Upper lobe of left lung (tissue), 6 donors: ENCODE results near the gene DOCK10. TPM values are rescaled to one million over a fixed set of nuclear protein-coding genes. Genes with fewer than 3 reads are reported as not detected.

Source experiments
- ATAC-seq, 2 donors: fragments of 200-7000 bp; cut with Tn5 transposase; one replicate each; pipeline ENCODE4 v1.9.1; 2022; ENCODE audit warnings: mild to moderate bottlenecking in 2 of 2, moderate library complexity in 2 of 2; ENCODE audit not compliant: low FRiP score in 2 of 2
- DNase-seq, 2 donors: peaks; one replicate each; pipeline ENCODE4 v3.0.0-alpha.2; 2019 to 2020
- H3K27ac ChIP-seq, 4 donors: fragments of 200-600 bp; sonication (generic); one replicate each; pipeline ENCODE4 v1.5.1; 2016 to 2019
- H3K27me3 ChIP-seq, 4 donors: fragments of 200-600 bp; sonication (generic); one replicate each; pipeline ENCODE4 v1.5.1; 2017 to 2019
- H3K36me3 ChIP-seq, 4 donors: fragments of 200-600 bp; sonication (generic); one replicate each; pipeline ENCODE4 v1.5.1; 2016 to 2019
- H3K4me1 ChIP-seq, 4 donors: fragments of 200-600 bp; sonication (generic); one replicate each; pipeline ENCODE4 v1.5.1; 2018 to 2019
- H3K4me3 ChIP-seq, 4 donors: fragments of 200-600 bp; sonication (generic); one replicate each; pipeline ENCODE4 v1.5.1; 2017 to 2019; ENCODE audit warnings: mild to moderate bottlenecking in 2 of 4, moderate library complexity in 1 of 4
- H3K9me3 ChIP-seq, 4 donors: fragments of 200-600 bp; sonication (generic); one replicate each; pipeline ENCODE4 v1.5.1; 2018 to 2019
- EP300 ChIP-seq, 4 donors: sonication (generic); formaldehyde crosslinking; IDR thresholded peaks; one replicate each; pipeline ENCODE4 v1.5.1; 2017; ENCODE audit warnings: antibody characterized with exemption in 4 of 4, control low read depth in 2 of 4
- POLR2A ChIP-seq, 4 donors: fragments of 450-650 bp; IDR thresholded peaks; one replicate each; pipeline ENCODE4 v1.5.1; 2016 to 2017; ENCODE audit warnings: antibody characterized with exemption in 4 of 4, mild to moderate bottlenecking in 2 of 4
- POLR2AphosphoS5 ChIP-seq, 2 donors: sonication (generic); formaldehyde crosslinking; IDR thresholded peaks; one replicate each; pipeline ENCODE4 v1.5.1; 2017; ENCODE audit warnings: antibody characterized with exemption in 2 of 2
- WGBS, 2 donors: methylation state at CpG; one replicate each; pipeline ENCODE4 v1.1.5; 2017 to 2018; 5-methylcytosine and 5-hydroxymethylcytosine counted together
- total RNA-seq, 6 donors: library from RNA; depleted of rRNA in 4 of 6; stranded (reverse); fragments of >200 nt in 4 of 6; gene quantifications; one replicate each; pipeline versions ENCODE4 v1.1.0 to v1.2.1, GENCODE V29; 2016 to 2021
- TF ChIP-seq, protein P1 (sequence below), 6 experiments: fragments of 450-650 bp in 4 of 6; fragments of 200-600 bp in 2 of 6; sonication (generic) in 2 of 6; IDR thresholded peaks; one replicate each; pipeline ENCODE4 v1.5.1; 2016 to 2019; ENCODE audit warnings: antibody characterized with exemption in 6 of 6
- donor health status: DM: no; HTN: no; CAD: no; lungs with moderate emphysema.
- donor health status: DM: no; HTN: yes; CAD: no; lungs with severe emphysema.

Gene DOCK10
- total RNA-seq, 6 donors from 2014 or later, result 17.6 to 127 (median 39.9) TPM

DNA sequence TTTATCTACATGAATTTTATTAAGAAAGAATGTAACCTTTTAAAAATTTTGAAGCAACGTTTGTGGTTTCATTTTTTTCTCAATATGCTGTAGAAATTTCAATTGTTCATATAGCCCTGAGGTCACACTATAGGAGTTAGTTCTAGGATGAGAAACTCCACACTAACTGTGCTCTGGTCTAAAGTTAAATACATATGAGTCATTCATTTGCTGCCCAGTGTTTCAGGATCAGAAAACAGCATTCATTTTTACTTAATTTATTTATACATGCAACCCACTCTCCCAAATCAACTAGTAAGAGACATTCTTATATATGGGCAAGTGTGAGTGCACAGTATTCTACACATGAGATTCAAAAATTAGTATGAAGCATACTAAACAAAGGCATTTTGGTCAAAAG lies 137.9 kb downstream of the DOCK10 start:
- Histone ChIP-seq H3K27me3 (no peaks in the 10 kb centered on the region), H3K36me3 (no peaks in the 10 kb centered on the region), H3K27ac (no peak overlapping the region), H3K9me3 (no peaks in the 10 kb centered on the region), H3K4me3 (no peak overlapping the region), H3K4me1 (peaks cover 0 to 1% (median 0%) of the 10 kb centered on the region in 4 donors)
- no peak for DNase-seq
- TF ChIP-seq EP300 (IDR thresholded peaks at IDR 0.05) (no peak), POLR2AphosphoS5 (IDR thresholded peaks at IDR 0.05) (no peak), POLR2A (IDR thresholded peaks at IDR 0.05) (no peak)
- TF ChIP-seq, protein P1, sequence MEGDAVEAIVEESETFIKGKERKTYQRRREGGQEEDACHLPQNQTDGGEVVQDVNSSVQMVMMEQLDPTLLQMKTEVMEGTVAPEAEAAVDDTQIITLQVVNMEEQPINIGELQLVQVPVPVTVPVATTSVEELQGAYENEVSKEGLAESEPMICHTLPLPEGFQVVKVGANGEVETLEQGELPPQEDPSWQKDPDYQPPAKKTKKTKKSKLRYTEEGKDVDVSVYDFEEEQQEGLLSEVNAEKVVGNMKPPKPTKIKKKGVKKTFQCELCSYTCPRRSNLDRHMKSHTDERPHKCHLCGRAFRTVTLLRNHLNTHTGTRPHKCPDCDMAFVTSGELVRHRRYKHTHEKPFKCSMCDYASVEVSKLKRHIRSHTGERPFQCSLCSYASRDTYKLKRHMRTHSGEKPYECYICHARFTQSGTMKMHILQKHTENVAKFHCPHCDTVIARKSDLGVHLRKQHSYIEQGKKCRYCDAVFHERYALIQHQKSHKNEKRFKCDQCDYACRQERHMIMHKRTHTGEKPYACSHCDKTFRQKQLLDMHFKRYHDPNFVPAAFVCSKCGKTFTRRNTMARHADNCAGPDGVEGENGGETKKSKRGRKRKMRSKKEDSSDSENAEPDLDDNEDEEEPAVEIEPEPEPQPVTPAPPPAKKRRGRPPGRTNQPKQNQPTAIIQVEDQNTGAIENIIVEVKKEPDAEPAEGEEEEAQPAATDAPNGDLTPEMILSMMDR (IDR thresholded peaks at IDR 0.05), result no peak
- no peak for ATAC-seq
- WGBS, 2 donors, result 50 to 59% methylated on average over 1 of the region's 1 CpG

DNA sequence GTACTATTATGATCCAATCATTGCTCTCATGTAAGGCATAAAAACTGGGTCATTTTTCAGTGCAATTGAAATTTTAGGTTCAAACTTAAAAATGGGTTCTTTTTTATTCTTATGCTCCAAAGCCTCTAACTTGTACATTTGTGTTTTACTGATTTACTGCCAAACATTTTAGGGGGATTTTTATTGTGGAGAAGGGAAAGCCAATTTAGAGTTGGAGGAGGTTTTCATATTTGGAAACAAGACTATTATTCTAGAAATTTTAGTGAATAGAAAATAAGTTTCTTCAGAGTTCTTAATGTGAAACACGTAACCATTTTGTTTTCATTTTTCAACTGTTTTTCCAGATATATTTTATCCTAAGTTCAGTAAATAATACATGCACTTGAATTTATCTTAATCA lies 138.6 kb downstream of the DOCK10 start:
- TF ChIP-seq, protein P1 (IDR thresholded peaks at IDR 0.05), result no peak
- TF ChIP-seq POLR2AphosphoS5 (IDR thresholded peaks at IDR 0.05) (no peak), EP300 (IDR thresholded peaks at IDR 0.05) (no peak), POLR2A (IDR thresholded peaks at IDR 0.05) (no peak)
- ATAC-seq (no peak), DNase-seq (no peak)
- Histone ChIP-seq H3K4me3 (no peak overlapping the region), H3K36me3 (no peaks in the 10 kb centered on the region), H3K4me1 (no peaks in the 10 kb centered on the region), H3K9me3 (no peaks in the 10 kb centered on the region), H3K27me3 (no peaks in the 10 kb centered on the region), H3K27ac (no peak overlapping the region)
- WGBS, 2 donors, result 91 to 94% methylated on average over 1 of the region's 1 CpG

DNA sequence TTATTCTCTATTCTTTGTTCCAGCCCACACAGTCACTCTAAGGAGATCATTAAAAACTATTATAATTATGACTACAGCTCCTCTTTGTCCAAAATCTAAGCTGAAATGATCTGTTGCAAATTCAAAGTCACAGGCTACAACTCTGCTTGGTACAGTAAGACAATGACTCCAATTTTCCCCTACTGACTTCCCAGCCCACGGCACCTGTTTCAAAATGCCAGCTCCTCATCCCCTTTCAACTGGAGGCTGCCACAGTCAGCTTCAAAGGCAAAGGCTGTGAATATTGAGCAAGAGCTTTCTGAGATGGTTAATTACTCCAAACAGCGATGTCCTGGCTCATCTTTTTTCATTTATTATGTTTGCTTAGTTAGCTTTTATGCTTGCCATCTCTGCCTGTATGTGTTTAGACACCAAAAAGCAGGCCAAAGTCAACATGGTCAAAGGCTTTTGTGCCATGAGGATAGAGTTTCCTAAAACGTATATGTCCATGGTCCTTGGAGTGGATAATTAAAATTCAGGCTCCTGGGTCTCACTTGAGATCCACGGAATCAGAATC lies 141.1 kb downstream of the DOCK10 start:
- H3K36me3 ChIP-seq, result no peaks in the 10 kb centered on the region
- no peaks in the 10 kb centered on the region for H3K27me3 ChIP-seq
- 77 to 82% methylated on average over 4 of the region's 4 CpGs for WGBS, 2 donors
- TF ChIP-seq POLR2A (IDR thresholded peaks at IDR 0.05), result no peak
- TF ChIP-seq POLR2AphosphoS5 (IDR thresholded peaks at IDR 0.05), result no peak
- TF ChIP-seq, protein P1 (IDR thresholded peaks at IDR 0.05), result no peak
- TF ChIP-seq EP300 (IDR thresholded peaks at IDR 0.05), result no peak
- ATAC-seq (no peak), DNase-seq (no peak)
- no peaks in the 10 kb centered on the region for H3K9me3 ChIP-seq
- H3K4me1 ChIP-seq, result no peaks in the 10 kb centered on the region
- no peak overlapping the region for H3K4me3 ChIP-seq
- no peak overlapping the region for H3K27ac ChIP-seq

DNA sequence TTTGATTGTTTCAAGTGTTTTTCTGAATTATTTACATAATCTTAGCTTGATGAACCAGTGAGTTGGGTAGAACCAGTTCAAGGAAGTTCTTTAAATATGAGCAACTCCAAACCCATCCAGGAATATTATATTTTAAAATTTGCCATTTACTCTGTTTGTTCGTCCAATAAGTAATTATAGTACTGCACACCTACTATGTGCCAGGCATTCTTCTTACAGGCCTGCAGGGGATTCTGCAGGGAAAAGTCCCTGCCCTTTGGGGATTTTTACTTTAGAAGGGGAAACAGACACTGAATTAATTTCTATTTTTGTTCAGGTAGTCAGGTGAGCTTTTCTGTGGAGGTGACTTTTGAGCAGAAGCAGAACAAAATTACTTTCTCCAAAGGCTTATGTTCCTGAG lies 146.9 kb downstream of the DOCK10 start:
- TF ChIP-seq EP300 (IDR thresholded peaks at IDR 0.05) (no peak), POLR2A (IDR thresholded peaks at IDR 0.05) (no peak), POLR2AphosphoS5 (IDR thresholded peaks at IDR 0.05) (no peak)
- TF ChIP-seq, protein P1 (IDR thresholded peaks at IDR 0.05), result no peak
- Histone ChIP-seq H3K36me3 (no peaks in the 10 kb centered on the region), H3K27me3 (no peaks in the 10 kb centered on the region), H3K4me3 (no peak overlapping the region), H3K4me1 (peaks cover 0 to 3% (median 0%) of the 10 kb centered on the region in 4 donors), H3K9me3 (no peaks in the 10 kb centered on the region), H3K27ac (no peak overlapping the region)
- DNase-seq, result no peak
- ATAC-seq, result no peak
- WGBS, 2 donors, result 64 to 73% methylated on average over 1 of the region's 1 CpG

DNA sequence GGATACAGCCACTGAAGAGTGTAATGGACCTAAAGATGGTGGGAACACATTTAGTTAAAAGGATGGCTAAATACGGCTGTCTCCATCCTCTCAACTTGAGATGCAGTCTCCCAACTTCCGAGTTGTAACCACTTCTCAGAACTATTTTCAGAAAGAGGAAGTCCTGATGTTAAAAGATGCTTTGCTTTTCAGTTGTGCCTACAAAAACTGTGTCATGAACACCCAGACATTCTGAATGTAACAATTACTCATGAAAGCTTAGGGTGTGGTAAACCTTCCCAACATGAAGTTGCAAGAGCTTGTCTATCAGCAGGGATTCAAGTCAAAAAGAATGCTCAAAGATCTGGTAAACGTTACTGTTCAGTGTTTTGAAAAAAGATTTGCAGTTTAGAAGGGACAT lies 147.9 kb downstream of the DOCK10 start:
- H3K36me3 ChIP-seq, result no peaks in the 10 kb centered on the region
- no peaks in the 10 kb centered on the region for H3K9me3 ChIP-seq
- WGBS, 2 donors, result 51 to 57% methylated on average over 3 of the region's 3 CpGs
- DNase-seq (no peak), ATAC-seq (peak in 1 of 2 donors; percentile 71)
- H3K27ac ChIP-seq, result peak overlapping the region in 2 of 4 donors; percentile 12 to 40
- peaks cover 0 to 3% (median 0%) of the 10 kb centered on the region in 4 donors for H3K4me1 ChIP-seq
- TF ChIP-seq POLR2A (IDR thresholded peaks at IDR 0.05) (no peak), EP300 (IDR thresholded peaks at IDR 0.05) (no peak), POLR2AphosphoS5 (IDR thresholded peaks at IDR 0.05) (no peak)
- TF ChIP-seq, protein P1 (IDR thresholded peaks at IDR 0.05), result no peak
- H3K4me3 ChIP-seq, result no peak overlapping the region
- no peaks in the 10 kb centered on the region for H3K27me3 ChIP-seq
